A673 (cell line): ENCODE measurements around the gene SNX11.

ENCODE experiments used
- CTCF ChIP-seq: fragments of 300-800, 200-600 bp; sonication (generic); conservative IDR thresholded peaks from 2 replicates; pipeline ENCODE4 v1.5.1; 2017; ENCODE audit warnings: low read depth, mild to moderate bottlenecking, antibody characterized with exemption, low read length, moderate library complexity, mixed read lengths
- EZH2 ChIP-seq: fragments of 200-600 bp; sonication (generic); IDR thresholded peaks from 2 replicates; pipeline ENCODE4 v1.6.1; 2017; ENCODE audit warnings: borderline replicate concordance, low read depth, mild to moderate bottlenecking, mixed read lengths, antibody characterized with exemption, low read length; ENCODE audit not compliant: poor library complexity, severe bottlenecking

GRCh38 chr17:48161127-48161905 is 53.8 kb downstream of the SNX11 start:
- TF ChIP-seq EZH2, result no peak
- no peak for TF ChIP-seq CTCF
